Measurements from ENCODE around the gene CABLES2. TPM values are rescaled to one million over a fixed set of nuclear protein-coding genes. Genes with fewer than 3 reads are reported as not detected.
A peak's percentile ranks its signal among the peaks of the same experiment; 100 is the strongest.

Gene CABLES2
- total RNA-seq, 1 experiment from 2014 or later: 12.4 TPM

DNA sequence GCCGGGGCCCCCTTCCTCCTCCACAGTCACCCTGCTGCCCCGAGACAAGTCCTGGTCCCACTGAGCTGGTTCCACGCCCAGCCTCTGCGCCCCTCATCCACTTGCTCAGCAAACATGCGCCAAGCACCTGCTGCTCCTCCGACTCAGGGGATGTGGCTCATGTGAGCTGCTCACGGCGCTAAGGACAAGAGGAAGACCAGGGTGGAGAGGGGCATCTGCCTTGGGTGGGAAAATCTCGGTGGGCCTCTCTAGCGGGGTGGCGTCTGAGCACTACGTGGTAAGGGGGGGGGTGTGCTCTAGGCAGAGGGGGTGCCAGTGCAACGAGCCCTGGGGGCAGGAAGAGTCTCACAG lies 44.5 kb downstream of the CABLES2 start:
- ATAC-seq: no peak
- peak overlapping the region; percentile 36; the same call in 1 of the 2 replicates for H3K4me3 ChIP-seq (ENCODE audit: low read length)
- peaks cover 36% of the 10 kb centered on the region for H4K20me1 ChIP-seq (ENCODE audit: low read length)
- POLR2A ChIA-PET (ENCODE audit: unreplicated experiment): no interaction called here
- H3K9ac ChIP-seq (ENCODE audit: low read length): no peak overlapping the region
- TF ChIP-seq, protein P1, sequence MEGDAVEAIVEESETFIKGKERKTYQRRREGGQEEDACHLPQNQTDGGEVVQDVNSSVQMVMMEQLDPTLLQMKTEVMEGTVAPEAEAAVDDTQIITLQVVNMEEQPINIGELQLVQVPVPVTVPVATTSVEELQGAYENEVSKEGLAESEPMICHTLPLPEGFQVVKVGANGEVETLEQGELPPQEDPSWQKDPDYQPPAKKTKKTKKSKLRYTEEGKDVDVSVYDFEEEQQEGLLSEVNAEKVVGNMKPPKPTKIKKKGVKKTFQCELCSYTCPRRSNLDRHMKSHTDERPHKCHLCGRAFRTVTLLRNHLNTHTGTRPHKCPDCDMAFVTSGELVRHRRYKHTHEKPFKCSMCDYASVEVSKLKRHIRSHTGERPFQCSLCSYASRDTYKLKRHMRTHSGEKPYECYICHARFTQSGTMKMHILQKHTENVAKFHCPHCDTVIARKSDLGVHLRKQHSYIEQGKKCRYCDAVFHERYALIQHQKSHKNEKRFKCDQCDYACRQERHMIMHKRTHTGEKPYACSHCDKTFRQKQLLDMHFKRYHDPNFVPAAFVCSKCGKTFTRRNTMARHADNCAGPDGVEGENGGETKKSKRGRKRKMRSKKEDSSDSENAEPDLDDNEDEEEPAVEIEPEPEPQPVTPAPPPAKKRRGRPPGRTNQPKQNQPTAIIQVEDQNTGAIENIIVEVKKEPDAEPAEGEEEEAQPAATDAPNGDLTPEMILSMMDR (conservative IDR thresholded peaks at IDR 0.05; ENCODE audit: low read depth, low read length): no peak
- no peak for TF ChIP-seq EZH2 (IDR thresholded peaks at IDR 0.05; ENCODE audit: low read length, unreplicated experiment)
- no peak for TF ChIP-seq EZH2phosphoT487 (IDR thresholded peaks at IDR 0.05; ENCODE audit: borderline replicate concordance, low read length)
- CTCF ChIA-PET: no interaction called here
- intact Hi-C loops (cut with micrococcal nuclease): no loop called here
- H3K36me3 ChIP-seq (ENCODE audit: low read depth, low read length): peaks cover 16% of the 10 kb centered on the region; the same call in 1 of the 2 replicates
- H3K79me2 ChIP-seq (ENCODE audit: low read length): peaks cover 83% of the 10 kb centered on the region
- no peaks in the 10 kb centered on the region for H3F3A ChIP-seq (ENCODE audit: low read length, unreplicated experiment)
- no peaks in the 10 kb centered on the region for H3K9me3 ChIP-seq (ENCODE audit: low read length)
- BruUV-seq (replicated peaks): no TSS peak
- H3K27ac ChIP-seq (ENCODE audit: low read length): peak overlapping the region; percentile 73; the same call in 1 of the 2 replicates
- H3K4me2 ChIP-seq (ENCODE audit: low read length): peak overlapping the region; percentile 89
- H3K9me2 ChIP-seq (replicated peaks; ENCODE audit: low read length): no peaks in the 10 kb centered on the region
- no peaks in the 10 kb centered on the region for H3K27me3 ChIP-seq (ENCODE audit: low read length)
- no peak overlapping the region for H2AFZ ChIP-seq (ENCODE audit: low read length)
- no peak for DNase-seq
- peaks cover 79% of the 10 kb centered on the region for H3K4me1 ChIP-seq (ENCODE audit: insufficient read depth, low read length)

DNA sequence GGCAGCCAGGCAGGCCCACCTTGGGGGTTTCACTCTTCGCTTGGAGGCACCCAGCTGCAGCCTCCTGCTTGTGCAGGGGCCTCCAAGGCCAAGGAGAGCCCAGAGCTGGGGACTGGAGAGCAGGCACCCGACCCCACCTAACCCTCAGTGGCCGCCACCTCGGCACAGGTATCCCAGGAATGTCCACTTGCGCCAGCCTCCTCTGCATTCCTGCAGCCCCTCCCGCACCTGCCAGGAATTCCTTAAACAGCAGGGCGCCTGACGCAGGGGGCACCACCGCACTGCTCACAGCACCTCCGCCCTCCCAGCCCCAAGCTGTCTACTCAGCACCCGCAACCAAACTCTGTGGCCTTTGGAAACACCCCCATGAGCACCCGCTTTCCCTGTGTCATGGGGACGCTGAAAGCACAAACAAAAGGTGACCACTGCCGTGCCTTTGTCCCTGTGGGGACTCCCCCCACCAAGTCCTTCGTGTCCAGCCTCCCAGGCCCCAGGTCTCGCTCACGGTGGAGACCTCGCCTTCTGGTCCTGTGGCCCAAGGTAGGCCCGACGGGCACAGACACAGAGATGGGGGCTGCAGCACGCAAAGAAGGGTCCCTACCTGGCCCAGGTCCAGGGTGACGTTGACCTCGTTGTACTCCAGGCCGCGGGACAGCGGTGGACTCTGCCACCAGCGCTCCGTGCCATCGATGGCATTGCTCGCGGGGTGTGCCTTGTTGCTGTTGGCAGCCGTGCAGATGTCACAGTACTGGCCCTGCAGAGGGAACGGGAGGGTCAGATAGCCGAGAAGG lies 45.1 kb downstream of the CABLES2 start:
- Histone ChIP-seq H3K36me3 (ENCODE audit: low read depth, low read length) (peaks cover 16% of the 10 kb centered on the region; the same call in 1 of the 2 replicates), H3K9ac (ENCODE audit: low read length) (peak overlapping the region; percentile 42), H3K9me3 (ENCODE audit: low read length) (no peaks in the 10 kb centered on the region), H3K27me3 (ENCODE audit: low read length) (no peaks in the 10 kb centered on the region), H2AFZ (ENCODE audit: low read length) (no peak overlapping the region), H3K4me2 (ENCODE audit: low read length) (peak overlapping the region; percentile 89), H3K4me3 (ENCODE audit: low read length) (peak overlapping the region; percentile 36; the same call in 1 of the 2 replicates), H3K4me1 (ENCODE audit: insufficient read depth, low read length) (peaks cover 83% of the 10 kb centered on the region), H3K9me2 (replicated peaks; ENCODE audit: low read length) (no peaks in the 10 kb centered on the region), H4K20me1 (ENCODE audit: low read length) (peaks cover 36% of the 10 kb centered on the region), H3K79me2 (ENCODE audit: low read length) (peaks cover 89% of the 10 kb centered on the region), H3K27ac (ENCODE audit: low read length) (peak overlapping the region; percentile 73), H3F3A (ENCODE audit: low read length, unreplicated experiment) (no peaks in the 10 kb centered on the region)
- no TSS peak for BruUV-seq (replicated peaks)
- DNase-seq: peak; percentile 79
- intact Hi-C loops (cut with micrococcal nuclease): no loop called here
- TF ChIP-seq, protein P1 (conservative IDR thresholded peaks at IDR 0.05; ENCODE audit: low read depth, low read length): no peak
- TF ChIP-seq EZH2 (IDR thresholded peaks at IDR 0.05; ENCODE audit: low read length, unreplicated experiment) (no peak), EZH2phosphoT487 (IDR thresholded peaks at IDR 0.05; ENCODE audit: borderline replicate concordance, low read length) (no peak)
- ATAC-seq: peak; percentile 0
- POLR2A ChIA-PET (ENCODE audit: unreplicated experiment): interaction anchor here (0.6 kb wide), 2 partner anchors 24 to 241 kb away, joined by 5 read pairs; no protein-coding TSS in a partner anchor
- CTCF ChIA-PET: interaction anchor here (0.8 kb wide), 1 partner anchor 20 kb away, joined by 3 read pairs; no protein-coding TSS in a partner anchor

Measured in PC-3 (cell line).